NCI-H748 treated with DMSO at 0.1 percent for 48 hours (cell line): ENCODE measurements around the gene PLXNC1.
A peak's percentile ranks its signal among the peaks of the same experiment; 100 is the strongest.

Source experiments
- DNase-seq: peaks from one replicate; lab custom pipeline; 2025; lab: John Stamatoyannopoulos, UW

PLXNC1 gene

DNA sequence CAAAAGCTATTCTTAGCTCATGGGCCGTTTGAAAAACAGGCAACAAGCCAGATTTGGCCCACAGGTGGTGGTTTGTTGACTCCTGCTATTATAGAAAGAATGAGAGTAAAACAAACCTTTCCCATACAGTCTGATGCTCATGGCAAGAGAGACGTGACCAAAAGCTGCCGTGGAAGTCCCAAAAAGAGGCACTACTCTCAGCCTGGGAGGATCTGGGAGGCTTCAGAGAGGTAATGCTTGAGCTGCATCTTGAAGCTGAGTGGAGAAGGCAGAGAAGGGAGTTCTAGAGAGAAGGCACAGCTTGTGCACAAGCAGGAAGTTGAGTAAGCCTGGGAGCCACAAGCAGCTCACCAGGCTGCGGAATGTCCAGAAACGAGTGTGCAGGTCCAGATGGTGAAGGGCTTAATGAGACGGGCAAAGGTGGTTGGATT, 9.6 kb downstream of the PLXNC1 start:
- DNase-seq: peak; percentile 46

DNA sequence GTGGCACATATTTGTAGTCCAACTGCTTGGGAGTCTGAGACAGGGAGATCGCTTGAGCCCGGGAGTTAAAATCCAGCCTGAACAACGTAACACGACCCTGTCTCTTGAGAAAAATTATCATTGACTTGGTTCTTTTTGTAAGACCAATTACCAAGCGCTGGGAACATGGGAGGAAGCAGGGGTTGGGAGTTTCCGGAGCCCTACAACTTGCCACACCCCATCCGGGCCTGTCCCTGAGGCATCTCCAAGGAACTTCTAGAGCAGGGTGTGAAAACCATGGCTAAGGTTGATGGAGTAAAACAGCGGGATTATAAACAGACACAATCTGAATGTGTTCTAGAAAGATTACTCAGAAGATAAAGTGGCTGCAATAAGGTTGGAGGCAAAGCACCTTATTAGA, 10.3 kb downstream of the PLXNC1 start:
- DNase-seq: no peak

DNA sequence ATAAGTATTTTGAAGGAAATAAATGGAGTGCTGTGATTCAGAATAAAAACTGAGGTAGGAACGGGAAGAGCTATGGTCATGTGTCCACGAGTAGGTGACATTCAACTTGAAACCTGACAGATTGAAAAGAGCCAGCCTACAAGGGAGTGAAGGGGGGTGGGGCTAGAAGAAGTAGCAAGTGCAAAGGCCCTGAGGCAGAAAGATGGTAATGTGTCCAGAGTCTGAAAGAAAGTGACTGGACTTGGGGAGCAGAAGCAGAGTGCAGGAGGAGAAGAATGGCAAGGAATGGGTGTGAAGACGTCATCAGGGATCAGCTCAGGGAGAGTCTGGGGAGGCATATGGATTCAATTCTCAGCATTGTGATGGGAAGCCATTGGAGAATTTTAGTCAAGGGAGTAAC, 13.7 kb downstream of the PLXNC1 start:
- no peak for DNase-seq

DNA sequence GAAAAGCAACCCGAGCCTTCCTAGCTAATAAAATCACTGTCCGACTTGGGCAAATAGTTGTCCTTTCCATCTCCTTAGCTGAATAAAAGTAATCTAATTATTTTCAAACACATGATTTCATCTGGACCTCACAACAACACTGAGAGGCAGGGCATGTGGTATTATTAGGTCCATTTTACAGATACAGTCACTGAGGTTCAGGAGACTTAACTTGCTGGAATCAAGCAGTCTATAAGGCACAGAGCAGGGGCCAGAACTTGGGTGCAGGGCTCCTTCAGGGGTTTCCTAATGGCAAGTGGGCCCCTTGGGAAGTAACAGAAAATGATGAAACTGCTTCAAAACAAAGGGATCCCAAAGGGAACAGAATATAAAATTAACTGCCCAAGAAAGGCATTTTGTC, 15.5 kb downstream of the PLXNC1 start:
- DNase-seq: no peak

DNA sequence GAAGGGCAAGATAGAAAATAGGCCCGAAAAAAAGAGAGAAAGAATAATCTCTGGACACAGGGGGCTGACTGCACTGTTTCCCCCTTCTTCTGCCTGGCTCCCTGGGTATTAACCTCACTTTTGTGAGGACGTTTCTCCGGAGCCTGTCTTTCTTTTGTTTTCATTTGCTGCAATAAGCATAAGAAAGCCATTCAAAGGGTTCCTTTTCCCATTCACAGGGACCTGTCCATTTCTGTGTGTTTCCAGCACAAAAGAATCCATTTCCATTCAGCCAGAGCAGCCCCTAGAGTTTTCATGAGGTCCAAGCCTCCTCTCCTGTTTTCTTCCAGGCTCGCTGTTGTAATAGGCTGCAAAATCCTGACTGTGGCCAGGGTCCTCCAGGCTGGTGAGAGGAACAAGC, 16.8 kb downstream of the PLXNC1 start:
- no peak for DNase-seq

DNA sequence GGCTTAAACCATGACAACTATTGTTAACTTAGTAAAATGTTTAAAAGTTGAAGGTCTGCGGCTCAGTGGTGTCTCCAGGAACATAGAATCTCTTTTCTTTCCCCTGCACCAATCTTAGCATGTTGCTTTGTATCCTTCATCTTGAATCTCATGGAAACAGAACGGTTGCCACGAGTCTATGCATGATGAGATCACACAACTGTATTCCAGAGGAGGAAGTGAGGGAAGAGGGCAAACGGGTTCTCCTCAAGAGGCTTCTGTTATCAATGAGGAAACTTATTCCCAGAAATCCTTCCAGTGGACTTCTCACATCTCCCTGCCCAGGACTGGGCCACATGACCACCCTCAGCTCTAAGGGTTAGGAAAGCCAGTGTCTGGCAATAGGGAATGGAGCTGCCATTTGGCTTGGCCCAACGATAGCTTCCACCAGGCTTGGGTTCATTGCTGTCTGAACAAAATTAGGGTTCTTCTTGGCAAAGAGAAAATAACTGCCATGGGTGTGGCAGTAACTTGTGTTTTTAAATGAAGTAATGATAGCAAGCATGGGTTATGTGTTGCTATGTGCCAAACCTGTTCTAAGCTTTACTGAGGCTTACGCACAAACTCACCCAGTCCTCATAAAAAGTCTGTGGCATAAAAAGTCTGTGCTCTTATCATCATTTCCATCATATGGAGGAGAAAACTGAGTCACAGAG, 17.4 kb downstream of the PLXNC1 start:
- DNase-seq: no peak

DNA sequence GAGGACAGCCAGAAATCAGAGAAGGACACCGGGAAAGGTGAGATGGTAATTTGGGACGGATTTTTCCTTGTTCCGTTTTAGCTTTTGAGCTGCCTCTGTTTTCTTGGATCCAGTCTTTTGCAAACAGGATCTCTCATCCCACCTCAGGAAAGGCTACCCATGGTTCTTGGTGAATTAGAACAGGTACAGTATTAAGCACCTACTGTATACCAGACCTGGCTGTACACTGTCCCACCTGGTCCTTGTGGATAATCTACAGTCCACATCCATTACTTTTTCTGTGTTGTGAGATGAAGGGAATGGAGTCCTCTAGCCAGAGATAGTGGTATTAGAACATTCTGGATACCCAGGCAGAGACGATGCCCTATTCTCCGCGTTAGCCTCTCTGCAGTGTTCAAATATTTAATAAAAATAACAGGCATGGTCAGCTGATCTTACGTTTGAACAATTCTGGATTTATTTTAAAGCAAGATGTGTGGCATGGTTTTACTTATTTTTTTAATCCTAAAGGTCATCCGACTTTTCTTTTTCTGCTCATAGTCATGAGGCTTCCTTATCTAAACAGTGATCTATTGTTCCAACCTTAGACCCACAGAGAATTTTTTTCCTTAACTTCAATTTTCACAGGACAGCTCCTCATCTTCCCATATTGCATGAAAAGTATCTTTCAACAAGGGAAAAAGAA, 18.8 kb downstream of the PLXNC1 start:
- no peak for DNase-seq

DNA sequence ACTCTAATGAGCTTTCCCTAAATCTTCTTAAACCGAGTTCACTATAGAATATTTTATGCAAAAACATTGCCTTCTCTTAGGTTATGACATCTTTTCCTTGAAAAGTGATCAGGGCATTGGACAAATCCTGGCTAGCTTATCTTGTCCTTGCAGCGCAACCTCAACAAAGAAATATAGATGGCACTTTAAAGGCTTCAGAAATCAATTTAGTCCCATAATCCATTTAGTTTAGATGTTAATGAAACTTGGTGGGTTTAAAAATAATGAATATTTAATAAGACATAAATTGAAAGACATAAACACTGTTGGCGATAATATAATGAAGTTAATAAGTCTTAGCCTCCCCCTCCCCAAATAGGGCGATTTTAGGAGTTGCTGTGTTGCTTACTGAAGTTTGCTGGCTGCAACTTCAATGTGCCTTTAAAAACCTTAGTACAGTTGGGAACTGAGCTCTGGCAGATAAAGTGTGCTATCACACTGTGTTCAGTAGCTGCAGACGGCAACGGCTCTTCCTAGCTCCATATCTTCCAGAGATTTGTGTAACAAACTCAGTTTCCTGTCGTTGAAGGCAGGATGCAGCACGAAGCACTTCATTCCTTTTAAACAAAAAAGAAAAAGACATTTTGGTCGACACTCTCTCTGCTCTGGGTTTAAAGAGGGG, 19.5 kb downstream of the PLXNC1 start:
- DNase-seq: no peak

DNA sequence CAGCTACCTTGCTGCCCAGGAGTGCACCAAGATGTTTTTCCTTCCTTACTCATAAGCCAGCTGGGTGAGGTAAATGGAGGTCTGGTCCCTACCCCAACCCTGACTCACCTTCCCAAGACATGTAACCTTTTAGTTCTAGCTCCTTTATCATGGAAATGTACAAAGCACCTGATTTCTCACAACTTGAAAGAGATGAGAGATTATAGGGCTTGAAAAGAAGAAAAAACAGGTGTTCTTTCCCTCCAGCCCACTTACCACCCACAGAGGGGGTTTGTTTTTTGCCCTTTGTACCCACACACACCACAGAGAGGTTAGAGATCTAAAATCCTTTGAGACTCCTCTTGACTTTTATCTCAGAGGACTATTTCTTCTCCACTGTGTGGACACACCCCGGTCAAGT, 21.1 kb downstream of the PLXNC1 start:
- no peak for DNase-seq

DNA sequence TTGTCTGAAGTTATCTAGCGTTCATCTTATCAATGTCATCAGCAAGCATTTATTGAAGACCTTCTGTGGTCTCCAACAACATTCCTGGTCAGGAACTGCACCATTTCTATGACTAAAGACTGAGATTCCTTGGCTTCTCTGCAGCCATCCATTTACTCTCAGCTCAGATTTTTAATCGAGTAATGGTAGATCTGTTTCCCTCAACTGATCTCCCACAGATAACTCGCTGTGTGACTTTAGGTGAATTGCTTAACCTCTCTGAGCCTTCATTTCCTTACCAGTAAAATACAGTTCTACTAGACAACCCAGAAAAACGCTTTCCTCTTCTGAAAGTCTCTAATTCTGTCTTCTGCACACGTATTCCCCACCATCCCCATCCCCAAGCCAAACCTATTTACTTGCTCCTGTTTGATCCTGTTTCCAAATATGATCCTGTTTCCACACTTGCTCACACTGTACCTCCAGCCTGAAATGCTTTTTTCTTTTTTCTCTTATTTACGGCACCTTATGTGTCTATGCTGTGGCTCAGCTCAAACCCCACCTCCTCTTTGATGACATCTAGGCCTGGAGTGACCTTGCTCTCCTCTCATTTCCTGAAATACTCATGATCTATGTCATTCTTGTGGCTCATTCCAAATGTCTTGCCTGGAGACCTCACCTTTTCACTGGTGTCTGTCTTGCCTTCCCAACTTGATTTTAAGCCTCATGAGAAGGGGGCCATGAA, 21.8 kb downstream of the PLXNC1 start:
- no peak for DNase-seq

DNA sequence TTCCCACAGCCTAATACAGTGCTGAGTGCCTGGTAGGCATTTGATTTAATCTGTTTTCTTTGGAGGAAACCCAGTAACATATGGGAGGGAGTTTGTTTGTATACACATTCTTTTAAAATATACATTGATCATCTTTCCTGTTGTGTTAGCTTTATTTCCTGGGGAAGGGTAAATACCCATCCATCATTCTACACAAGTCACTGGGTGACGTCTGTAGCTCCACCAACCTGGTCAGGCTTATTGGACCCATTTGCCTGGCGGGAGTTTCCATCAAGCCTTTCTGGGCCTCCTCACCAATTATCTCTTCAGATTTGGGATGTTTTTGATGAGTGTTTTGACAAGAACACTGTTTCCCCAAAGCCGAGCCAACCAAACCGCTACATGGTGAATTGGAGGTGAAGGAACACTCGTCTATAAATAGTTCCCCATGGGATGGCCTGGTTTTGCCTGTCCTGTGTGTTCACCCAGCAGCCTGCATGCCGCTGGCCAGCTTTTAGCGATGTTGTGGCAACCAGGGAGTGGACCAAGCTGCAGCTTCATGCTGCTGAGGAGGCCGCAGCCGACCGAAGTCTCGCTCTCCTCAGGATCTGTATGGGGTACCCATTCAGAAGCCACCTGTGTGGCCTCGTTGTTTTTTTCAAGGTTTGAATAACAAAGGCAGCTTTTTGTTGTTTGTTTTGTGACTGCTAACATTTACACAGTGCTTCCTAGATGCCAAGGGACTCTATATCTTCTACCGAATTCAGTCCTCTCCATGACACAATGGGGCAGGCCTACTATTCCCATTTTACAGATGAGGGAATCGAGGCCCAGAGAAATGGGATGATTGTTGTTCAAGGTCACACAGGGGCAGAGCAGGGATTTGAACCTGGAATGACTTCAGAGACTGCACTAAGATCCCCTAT, 22.6 kb downstream of the PLXNC1 start:
- no peak for DNase-seq

DNA sequence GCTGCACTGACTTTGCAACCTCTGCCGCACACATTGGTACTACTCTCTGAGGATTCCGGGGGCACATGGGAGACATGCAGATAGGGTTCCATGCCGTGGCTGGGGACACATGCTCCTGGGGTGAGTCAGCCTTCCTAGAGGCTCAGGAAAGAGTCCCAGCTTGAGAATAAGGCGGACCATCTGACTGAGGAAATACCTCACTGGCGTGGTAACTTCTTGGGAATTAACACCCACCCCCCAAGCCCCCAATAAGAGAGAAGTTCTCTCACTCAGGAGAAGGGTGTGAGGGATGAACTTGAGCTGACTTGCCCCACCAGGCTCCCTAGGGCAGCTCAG, 23.2 kb downstream of the PLXNC1 start:
- DNase-seq: no peak

DNA sequence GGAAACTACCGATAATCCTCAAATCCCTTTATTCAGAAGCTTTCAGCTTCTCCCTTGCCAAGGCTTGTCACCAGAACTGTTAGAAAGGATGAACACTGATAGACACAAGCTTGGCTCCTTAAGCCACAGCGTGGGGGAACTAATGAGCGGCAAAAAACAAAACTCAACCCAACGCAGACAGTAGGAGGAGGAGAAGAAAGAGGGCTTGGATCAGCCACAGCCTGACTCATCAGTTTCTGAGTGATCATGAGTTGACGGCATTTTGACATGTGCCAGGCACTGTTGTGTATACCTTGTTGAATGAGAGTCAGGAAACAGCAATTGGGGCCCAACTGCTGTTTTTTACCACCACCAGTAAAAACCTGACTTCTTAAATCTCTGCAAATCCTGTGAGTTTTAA, 23.7 kb downstream of the PLXNC1 start:
- DNase-seq: no peak

DNA sequence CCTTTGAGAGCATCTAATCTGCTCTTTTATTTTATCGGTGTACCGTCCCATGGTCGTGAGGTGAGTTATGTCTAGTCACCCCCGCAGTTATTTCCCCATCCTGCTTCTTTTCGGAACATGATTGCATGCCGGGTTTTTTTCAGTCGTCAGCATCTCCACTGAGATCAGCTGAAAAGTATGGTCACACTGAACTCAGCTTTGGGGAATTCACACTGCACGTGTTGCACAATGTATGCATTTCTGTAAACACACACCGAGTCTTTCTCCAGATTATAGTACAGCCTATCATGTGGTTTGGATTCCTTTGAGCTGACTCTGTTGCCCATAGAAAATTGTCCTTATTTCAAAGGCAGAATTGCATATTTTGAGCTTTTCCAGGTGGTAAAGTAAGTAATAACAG, 24.6 kb downstream of the PLXNC1 start:
- DNase-seq: no peak

DNA sequence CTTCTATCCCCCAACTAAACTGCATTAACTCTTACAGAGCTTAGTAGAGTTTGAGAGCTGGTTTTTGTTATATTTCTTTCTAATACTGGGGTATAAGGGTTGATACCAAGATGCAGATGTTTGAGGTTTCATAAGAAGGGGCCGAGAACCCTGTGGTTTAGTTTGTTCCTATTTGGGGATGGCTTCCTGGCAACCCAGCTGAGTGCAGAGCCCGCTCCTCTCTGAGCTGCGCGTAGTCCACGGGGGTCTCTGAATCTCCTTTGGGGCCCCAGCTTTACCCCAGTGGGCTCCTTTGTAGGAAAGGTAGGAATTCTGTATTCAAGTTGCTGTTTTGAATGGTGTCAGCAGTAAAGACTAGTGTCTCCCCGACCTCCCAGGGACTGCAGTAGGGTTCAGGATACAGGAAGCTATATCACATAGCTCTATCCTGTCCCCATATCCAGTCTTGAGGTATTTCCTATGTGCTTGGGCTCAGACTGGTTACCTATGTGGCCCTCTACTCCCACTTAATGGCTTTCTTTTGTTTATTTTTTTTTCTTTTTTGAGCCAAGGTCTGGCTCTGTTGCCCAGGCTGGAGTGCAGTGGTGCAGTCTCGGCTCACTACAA, 25.4 kb downstream of the PLXNC1 start:
- no peak for DNase-seq

DNA sequence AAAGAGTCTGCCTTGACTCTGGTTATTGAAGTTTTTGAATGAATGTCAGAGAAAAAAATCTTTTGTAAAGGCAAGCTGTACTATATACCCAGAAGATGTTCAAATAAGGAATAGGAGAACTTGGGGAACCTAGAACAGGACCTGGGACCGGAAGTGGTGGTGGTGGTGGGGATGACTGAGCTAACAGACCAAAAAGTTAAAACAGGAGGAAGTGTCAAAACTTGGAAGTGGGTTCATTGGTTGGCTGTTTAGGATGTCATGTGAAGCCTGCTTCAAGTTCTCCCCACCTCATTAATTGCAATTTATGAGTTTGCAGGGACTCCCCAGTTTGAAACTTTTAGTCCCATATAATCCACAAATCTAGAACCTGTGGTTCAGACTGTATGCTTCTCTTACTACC, 26.2 kb downstream of the PLXNC1 start:
- DNase-seq: no peak

DNA sequence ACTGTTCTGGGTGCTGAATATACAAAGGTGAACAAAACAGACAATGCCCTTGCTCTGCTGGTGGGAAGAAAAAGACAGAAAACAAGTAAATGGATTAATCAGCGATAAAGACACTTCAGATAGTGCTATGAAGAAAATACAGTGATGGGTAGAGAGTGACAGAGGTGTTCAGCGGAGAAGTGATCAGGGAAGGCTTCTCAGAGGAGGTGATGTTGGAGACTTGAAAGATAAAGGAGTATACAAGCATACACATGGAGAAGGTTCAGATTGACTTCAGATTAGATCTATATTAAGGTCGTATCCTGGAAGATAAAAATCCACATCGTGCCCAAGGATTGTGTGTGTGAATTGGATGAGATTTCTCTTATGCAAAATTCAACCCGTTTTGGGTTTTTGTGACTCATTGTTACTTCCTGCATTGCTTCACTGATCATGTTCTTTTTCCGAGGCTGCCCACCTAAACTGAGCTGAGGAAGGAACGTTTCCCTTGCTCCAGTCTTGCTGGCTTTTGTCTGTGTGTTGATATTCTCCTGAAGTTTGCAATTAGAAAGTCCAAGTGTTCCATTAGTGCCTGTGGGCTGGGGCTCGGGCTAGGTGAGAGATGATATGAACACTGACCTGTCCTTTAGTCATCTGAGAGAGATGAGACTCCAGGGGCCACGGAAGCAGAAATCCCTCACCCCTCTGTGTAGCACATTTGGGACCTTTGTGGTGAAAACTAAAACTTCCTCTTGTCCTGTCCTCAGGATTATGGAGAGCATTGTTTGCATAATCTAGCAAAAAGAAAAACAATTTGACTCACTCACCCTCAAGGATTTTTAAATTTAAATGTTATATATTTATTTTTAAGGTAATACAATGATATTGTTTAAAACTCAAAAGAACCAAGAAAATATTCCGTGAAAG, 27.6 kb downstream of the PLXNC1 start:
- DNase-seq: no peak

DNA sequence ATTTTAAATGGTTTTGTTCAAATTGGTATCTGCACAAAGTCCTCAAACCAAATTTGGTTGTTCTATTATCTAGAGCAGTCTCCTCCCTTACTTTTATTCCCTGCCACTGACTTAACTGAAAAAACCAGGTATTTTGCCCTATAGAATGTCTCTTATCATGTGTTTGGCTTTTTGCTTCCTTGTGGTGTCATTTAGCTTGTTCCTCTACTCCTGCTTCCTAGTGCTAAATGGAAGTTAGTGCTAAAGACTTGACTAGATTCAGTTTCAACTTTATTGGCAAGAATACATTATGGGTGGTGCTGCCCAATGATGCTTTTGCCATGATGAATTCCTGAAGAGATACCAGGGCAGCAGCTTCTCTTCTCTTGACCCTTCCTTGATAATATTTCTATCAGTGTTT, 29.7 kb downstream of the PLXNC1 start:
- DNase-seq: no peak

DNA sequence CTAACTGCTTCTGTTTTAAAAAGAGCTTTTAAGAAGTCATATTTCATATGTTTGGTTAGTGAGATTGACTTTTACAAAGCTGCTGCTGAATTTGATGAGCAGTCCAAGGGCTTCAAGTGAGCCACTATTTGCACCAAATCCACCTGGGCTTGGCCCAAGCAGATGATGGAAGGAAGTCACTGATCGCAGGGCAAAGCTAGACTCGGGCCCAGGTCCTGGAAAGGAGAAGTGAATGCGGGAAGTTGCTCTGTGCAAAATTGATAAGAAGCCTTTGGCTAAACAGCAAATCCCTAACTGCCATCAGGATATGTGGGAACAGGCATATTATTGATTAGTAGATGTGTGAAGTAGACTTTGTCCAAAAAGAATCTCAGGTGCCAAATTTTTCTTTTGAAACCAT, 30.5 kb downstream of the PLXNC1 start:
- no peak for DNase-seq

DNA sequence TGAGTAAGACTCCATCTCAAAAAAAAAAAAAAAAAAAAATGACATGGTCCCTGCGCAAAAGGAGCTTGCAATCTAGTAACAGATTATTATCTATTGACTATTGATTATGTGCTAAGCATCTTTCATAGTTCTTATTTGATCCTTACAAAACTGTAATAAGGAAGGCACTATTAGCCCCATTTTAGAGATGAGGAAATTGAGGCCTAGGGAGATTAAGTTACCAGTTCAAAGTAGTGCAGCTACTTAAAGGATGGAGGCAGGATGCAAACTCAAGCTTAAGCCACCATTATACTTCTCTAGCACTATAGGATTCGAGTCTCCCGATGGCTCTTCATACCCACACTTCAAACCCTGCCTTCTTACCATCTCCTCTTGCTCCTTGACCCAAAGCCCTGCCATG, 31.3 kb downstream of the PLXNC1 start:
- no peak for DNase-seq
